MM.1S (cell line): ENCODE results near the gene PRSS56.

Source experiments
- EZH2 ChIP-seq: fragments of 300-600 bp; sonication (generic); optimal IDR thresholded peaks from 2 replicates; pipeline ENCODE3; 2017; ENCODE audit warnings: low read depth, mild to moderate bottlenecking, antibody characterized with exemption, low read length, mixed read lengths
- EZH2phosphoT487 ChIP-seq: fragments of 300-600 bp; sonication (generic); IDR thresholded peaks from 2 replicates; pipeline ENCODE4 v1.6.1; 2018; ENCODE audit warnings: antibody characterized with exemption, low read length
- TF ChIP-seq, protein P1 (sequence below): fragments of 300-600 bp; sonication (generic); IDR thresholded peaks from 2 replicates; pipeline ENCODE4 v1.5.1; 2016; ENCODE audit warnings: antibody characterized with exemption, low read length, mixed read lengths

DNA sequence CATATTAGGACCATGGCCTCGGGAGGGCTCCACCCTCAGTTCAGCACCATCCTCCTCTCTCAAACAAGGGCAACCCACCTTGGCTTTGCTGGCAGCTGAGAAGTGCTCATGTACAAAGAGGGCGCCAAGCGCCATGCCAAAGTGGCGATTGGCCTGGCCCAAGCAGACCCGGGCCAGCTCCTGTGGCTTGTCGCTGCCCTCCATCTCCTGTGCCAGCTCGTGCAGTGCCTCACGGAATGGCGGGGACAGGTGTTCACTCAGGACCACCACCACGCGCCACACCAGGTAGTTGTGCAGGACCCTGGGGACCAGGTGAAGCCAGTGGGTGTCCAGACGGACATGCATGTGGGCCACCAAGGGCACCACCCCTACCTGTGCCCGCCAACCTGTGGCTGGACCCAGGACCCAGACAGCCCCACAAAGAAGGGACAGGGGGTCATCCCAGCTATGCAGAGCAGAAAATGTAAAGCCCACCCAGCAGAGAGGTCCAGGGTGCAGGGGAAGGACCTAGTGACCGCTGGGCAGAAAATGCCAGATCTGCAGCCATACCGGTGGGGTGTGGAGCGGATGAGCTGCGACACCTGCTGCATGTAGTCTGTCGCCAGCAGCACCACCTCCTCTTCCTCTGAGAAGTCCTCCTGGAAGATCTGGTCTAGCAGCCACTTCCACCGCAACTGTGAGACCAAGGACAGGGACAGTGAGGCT lies 36.1 kb upstream of the PRSS56 start:
- TF ChIP-seq, protein P1, sequence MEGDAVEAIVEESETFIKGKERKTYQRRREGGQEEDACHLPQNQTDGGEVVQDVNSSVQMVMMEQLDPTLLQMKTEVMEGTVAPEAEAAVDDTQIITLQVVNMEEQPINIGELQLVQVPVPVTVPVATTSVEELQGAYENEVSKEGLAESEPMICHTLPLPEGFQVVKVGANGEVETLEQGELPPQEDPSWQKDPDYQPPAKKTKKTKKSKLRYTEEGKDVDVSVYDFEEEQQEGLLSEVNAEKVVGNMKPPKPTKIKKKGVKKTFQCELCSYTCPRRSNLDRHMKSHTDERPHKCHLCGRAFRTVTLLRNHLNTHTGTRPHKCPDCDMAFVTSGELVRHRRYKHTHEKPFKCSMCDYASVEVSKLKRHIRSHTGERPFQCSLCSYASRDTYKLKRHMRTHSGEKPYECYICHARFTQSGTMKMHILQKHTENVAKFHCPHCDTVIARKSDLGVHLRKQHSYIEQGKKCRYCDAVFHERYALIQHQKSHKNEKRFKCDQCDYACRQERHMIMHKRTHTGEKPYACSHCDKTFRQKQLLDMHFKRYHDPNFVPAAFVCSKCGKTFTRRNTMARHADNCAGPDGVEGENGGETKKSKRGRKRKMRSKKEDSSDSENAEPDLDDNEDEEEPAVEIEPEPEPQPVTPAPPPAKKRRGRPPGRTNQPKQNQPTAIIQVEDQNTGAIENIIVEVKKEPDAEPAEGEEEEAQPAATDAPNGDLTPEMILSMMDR = no peak
- TF ChIP-seq EZH2phosphoT487 = no peak
- no peak for TF ChIP-seq EZH2
